A673 (cell line): Measurements from ENCODE around the gene SHROOM3.

Source experiments
- CTCF ChIP-seq: fragments of 300-800, 200-600 bp; sonication (generic); conservative IDR thresholded peaks from 2 replicates; pipeline ENCODE4 v1.5.1; 2017; ENCODE audit warnings: low read depth, mild to moderate bottlenecking, antibody characterized with exemption, low read length, moderate library complexity, mixed read lengths
- EZH2 ChIP-seq: fragments of 200-600 bp; sonication (generic); IDR thresholded peaks from 2 replicates; pipeline ENCODE4 v1.6.1; 2017; ENCODE audit warnings: borderline replicate concordance, low read depth, mild to moderate bottlenecking, mixed read lengths, antibody characterized with exemption, low read length; ENCODE audit not compliant: poor library complexity, severe bottlenecking

DNA sequence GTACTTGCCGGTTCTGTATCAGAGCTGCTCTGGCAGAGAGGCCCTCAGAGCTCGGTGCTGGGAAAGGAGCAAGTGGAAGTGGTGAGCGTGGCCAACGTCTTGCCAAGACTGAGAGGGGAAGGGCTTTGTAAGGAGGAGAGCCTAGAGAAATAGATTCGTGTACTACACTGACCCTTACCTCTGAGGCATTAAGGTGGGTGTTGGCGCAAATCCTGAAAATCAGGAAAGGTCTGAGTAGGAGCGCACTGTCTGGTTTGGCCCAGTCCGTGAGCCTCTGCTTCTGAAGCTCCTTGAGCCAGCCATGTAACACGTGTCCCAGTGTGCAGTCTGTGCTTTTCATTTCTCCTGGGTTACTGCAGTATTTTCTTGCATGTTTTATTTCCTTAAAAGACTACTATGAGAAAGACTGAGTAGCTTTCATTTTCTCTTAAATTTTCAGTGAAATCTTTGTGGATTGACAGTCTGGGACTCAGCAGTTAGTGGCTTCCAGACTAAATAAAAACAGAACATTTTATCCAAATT lies 322.4 kb downstream of the SHROOM3 start:
- TF ChIP-seq CTCF (no peak), EZH2 (no peak)
